Bronchial epithelial cell (primary cell): Measurements from ENCODE around the gene ERCC4. TPM values are rescaled to one million over a fixed set of nuclear protein-coding genes. Genes with fewer than 3 reads are reported as not detected.

Experiments
- DNase-seq: peaks from one replicate; pipeline ENCODE4 v3.0.0-alpha.2; 2010; ENCODE audit warnings: low read depth
- FAIRE-seq: peaks from 2 replicates; lab custom pipeline; 2011; peaks lifted over from hg19 to GRCh38; lab: Jason Lieb, UNC
- H3K27me3 ChIP-seq: 2 replicates; pipeline ENCODE4 v1.5.1; 2011; ENCODE audit warnings: low read length; ENCODE audit not compliant: control insufficient read depth, insufficient read depth
- H3K36me3 ChIP-seq: 2 replicates; pipeline ENCODE4 v1.5.1; 2011; ENCODE audit warnings: low read length; ENCODE audit not compliant: control insufficient read depth, insufficient read depth
- H3K4me3 ChIP-seq: 2 replicates; pipeline ENCODE4 v1.5.1; 2011; ENCODE audit warnings: mild to moderate bottlenecking, low read depth, low read length, control low read depth
- CTCF ChIP-seq: IDR thresholded peaks from 2 replicates; pipeline ENCODE4 v1.5.1; 2011; ENCODE audit warnings: mild to moderate bottlenecking, moderate library complexity, low read length, control low read depth, inconsistent platforms; ENCODE audit not compliant: insufficient read depth, severe bottlenecking
- total RNA-seq: library from RNA; depleted of rRNA; stranded (reverse); fragments of >200 nt; gene quantifications from 2 replicates; pipeline ENCODE4 v1.2.1, GENCODE V29; 2014

ERCC4 gene
- total RNA-seq, 1 donor from 2014 or later: 3.9 TPM

GRCh38 chr16:13920510-13920818 is 510 bp downstream of the ERCC4 start:
- H3K27me3 ChIP-seq: no peaks in the 10 kb centered on the region
- DNase-seq (no peak), FAIRE-seq (no peak)
- peaks cover 2% of the 10 kb centered on the region for H3K36me3 ChIP-seq
- TF ChIP-seq CTCF: no peak
- peak overlapping the region; percentile 80 for H3K4me3 ChIP-seq

DNA sequence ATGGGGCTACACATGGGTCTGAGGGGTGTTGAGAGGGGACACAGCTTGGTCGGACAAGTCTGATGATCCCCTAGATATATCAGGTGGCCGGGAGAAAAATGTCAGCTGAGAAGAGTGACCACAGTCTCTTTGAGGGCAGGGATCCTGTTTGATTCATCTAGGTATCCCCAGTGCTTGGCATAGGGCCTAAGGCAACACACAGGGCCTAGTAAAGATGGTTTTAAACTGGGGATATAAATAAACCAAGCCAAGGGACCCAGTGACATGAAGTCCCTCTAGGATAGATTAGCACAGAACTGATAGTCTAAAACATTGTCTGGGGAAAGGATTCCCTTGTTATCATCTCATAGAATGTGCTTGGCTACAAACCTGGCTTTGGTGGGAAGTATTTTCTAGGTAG is 1.4 kb downstream of the ERCC4 start:
- Histone ChIP-seq H3K4me3 (no peak overlapping the region), H3K27me3 (no peaks in the 10 kb centered on the region), H3K36me3 (peaks cover 2% of the 10 kb centered on the region)
- FAIRE-seq (no peak), DNase-seq (no peak)
- no peak for TF ChIP-seq CTCF

DNA sequence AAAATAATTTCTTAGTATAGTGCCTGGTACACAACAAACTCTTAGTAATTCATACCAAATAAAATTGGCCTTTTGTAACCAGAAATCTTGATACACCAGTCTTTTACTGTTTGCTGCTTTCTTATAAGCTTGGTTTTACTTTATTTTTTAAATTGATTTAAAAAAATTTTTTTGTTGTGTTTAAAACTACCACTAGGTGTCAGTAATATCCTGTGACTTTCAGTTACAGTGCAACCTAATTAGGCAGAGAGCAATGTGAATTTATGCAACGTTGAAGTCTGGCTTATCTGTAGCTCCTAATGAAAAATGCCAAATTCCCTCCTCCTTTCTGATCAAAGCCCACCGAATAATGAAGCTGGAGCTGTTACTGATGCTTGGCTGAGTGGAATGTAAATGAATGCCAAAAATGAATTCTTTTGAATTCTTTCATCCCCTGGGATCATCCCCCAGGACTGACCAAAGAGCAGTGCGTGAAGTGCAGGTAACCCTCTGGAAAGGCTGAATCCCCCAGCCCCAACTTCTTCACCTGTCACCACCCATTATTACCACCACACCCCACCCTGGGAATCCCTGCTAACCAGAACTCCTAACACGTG is 3.8 kb downstream of the ERCC4 start:
- peak; percentile 20 for TF ChIP-seq CTCF
- no peak for FAIRE-seq
- no peak overlapping the region for H3K4me3 ChIP-seq
- peaks cover 2% of the 10 kb centered on the region for H3K36me3 ChIP-seq
- H3K27me3 ChIP-seq: no peaks in the 10 kb centered on the region
- DNase-seq: peak; percentile 66

DNA sequence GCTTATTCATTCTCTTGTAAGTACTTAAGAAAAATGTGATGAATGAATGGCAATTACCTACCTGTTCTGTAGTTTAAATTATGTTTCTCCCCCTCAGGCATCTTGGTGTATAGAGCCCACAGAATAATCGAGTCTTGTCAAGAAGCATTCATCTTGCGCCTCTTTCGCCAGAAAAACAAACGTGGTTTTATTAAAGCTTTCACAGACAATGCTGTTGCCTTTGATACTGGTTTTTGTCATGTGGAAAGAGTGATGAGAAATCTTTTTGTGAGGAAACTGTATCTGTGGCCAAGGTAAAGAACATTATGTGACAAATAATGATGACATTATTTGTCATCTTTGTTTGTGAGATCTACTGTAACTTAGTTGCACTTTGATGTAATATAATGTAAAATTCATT is 6.5 kb downstream of the ERCC4 start:
- no peak for DNase-seq
- TF ChIP-seq CTCF: no peak
- Histone ChIP-seq H3K36me3 (peaks cover 4% of the 10 kb centered on the region), H3K4me3 (no peak overlapping the region), H3K27me3 (no peaks in the 10 kb centered on the region)
- no peak for FAIRE-seq

DNA sequence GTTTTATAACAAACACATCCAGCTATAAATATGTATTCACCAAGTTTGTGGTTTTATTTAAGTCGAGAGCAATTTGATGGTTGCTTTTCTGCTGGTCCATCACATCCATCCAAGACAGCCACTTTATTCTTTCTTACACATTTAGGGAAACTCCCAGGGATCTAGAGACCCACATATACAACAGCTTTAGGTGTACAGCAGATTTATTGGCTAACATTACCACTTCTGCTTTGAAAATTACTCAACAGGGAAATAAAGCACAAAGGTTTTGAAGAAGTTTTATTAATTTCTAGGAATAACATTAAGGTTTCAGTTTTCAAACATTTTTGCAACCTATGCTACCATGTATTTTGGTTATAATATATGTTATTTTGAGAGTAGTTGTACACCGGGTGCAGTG is 6.9 kb downstream of the ERCC4 start:
- no peaks in the 10 kb centered on the region for H3K27me3 ChIP-seq
- DNase-seq (no peak), FAIRE-seq (no peak)
- TF ChIP-seq CTCF: no peak
- peaks cover 4% of the 10 kb centered on the region for H3K36me3 ChIP-seq
- H3K4me3 ChIP-seq: no peak overlapping the region

DNA sequence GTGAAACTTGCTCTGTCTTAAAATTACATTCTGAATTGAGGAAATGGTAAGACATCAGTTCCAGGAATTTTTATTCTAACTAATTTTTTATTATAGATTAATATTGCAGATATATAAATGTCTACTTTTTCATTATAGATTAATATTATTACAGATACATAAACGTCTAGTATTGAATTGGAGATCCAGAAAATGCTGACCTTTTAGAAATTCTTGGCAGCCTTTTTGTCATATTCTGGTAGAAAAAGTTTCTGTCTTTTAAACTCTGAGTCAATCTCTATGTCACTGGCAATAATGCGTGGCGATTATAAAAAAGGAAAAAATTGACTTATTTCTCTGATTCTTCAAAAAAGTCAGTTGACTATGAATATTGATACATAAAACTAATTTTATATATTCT is 8.7 kb downstream of the ERCC4 start:
- no peaks in the 10 kb centered on the region for H3K27me3 ChIP-seq
- no peak for TF ChIP-seq CTCF
- FAIRE-seq (no peak), DNase-seq (no peak)
- no peak overlapping the region for H3K4me3 ChIP-seq
- peaks cover 2% of the 10 kb centered on the region for H3K36me3 ChIP-seq
